Heart right ventricle (tissue), 16 donors: ENCODE results near the gene UQCR11. TPM values are rescaled to one million over a fixed set of nuclear protein-coding genes. Genes with fewer than 3 reads are reported as not detected.

ENCODE experiments used
- ATAC-seq, 8 donors: fragments of 200-7000 bp; cut with Tn5 transposase; one replicate each; pipeline ENCODE4 v1.9.1; 2020; ENCODE audit warnings: mild to moderate bottlenecking in 8 of 8, moderate library complexity in 8 of 8, moderate number of reproducible peaks in 1 of 8
- DNase-seq, 2 donors: peaks; one replicate each; pipeline ENCODE4 v3.0.0-alpha.2; 2020
- H3K27ac ChIP-seq, 10 donors: fragments of 200-600 bp; sonication (generic) in 2 of 10; one replicate each; pipeline versions ENCODE4 v1.5.0 to v1.8.0; 2020 to 2022; ENCODE audit warnings: mild to moderate bottlenecking in 3 of 10
- H3K27me3 ChIP-seq, 7 donors: fragments of 200-600 bp; one replicate each; pipeline ENCODE4 v1.8.0; 2021 to 2022; ENCODE audit warnings: mild to moderate bottlenecking in 2 of 7
- H3K36me3 ChIP-seq, 9 donors: fragments of 200-600 bp; sonication (generic) in 1 of 9; one replicate each; pipeline versions ENCODE4 v1.5.0 to v1.8.0; 2020 to 2022; ENCODE audit warnings: mild to moderate bottlenecking in 2 of 9
- H3K4me1 ChIP-seq, 9 donors: fragments of 200-600 bp; sonication (generic) in 1 of 9; one replicate each; pipeline versions ENCODE4 v1.5.0 to v1.8.0; 2020 to 2022; ENCODE audit warnings: mild to moderate bottlenecking in 4 of 9
- H3K4me3 ChIP-seq, 10 donors: fragments of 200-600 bp; sonication (generic) in 2 of 10; one replicate each; pipeline versions ENCODE4 v1.5.0 to v1.8.0; 2020 to 2022; ENCODE audit warnings: mild to moderate bottlenecking in 7 of 10, moderate library complexity in 2 of 10
- H3K9me3 ChIP-seq, 11 donors: fragments of 200-600 bp in 10 of 11; sonication (generic) in 2 of 11; one replicate each; pipeline versions ENCODE4 v1.5.0 to v1.8.0; 2013 to 2022; ENCODE audit warnings: mild to moderate bottlenecking in 2 of 11, control low read depth in 1 of 11, moderate library complexity in 1 of 11
- WGBS, 2 donors: extraction: QIAGEN DNeasy Blood & Tissue Kit; methylation state at CpG; one replicate each; pipeline ENCODE4 v1.1.7; 2013; ENCODE audit warnings: inconsistent platforms in 1 of 2; 5-methylcytosine and 5-hydroxymethylcytosine counted together
- intact Hi-C, 10 donors: fragments of 100-400 bp; cut with DNase I; formaldehyde crosslinking; loops; one replicate each; pipeline versions ENCODE4 v1.11.1 to v1.14.2; 2022
- polyA plus RNA-seq, 2 donors: library from polyadenylated mRNA; stranded (reverse); fragments of 200-250 nt; gene quantifications; one replicate each; pipeline ENCODE4 v1.2.3, GENCODE V29; 2013
- total RNA-seq, 10 donors: library from RNA; stranded (reverse); fragmentation: NEBNext Ultra II Directional in 3 of 10; extraction: Animal tissue kit (Norgen Biotek cat#: 25700) in 3 of 10; gene quantifications; one replicate each; pipeline versions ENCODE4 v1.2.1 to v1.2.4, GENCODE V29; 2021 to 2023
- TF ChIP-seq, protein P1 (sequence below), 9 donors: fragments of 200-600 bp; sonication (generic) in 2 of 9; IDR thresholded peaks; one replicate each; pipeline versions ENCODE4 v1.5.0 to v1.8.0; 2021 to 2022; ENCODE audit warnings: antibody characterized with exemption in 9 of 9, mild to moderate bottlenecking in 5 of 9, moderate library complexity in 1 of 9
- donor health status: Arrhythmogenic right ventricular cardiomyopathy.
- donor health status: ischemic (EF 13 %, LVEDD 7.1; RV severe dilation, severe dysfunction).
- donor health status: healthy with polysubstance abuse.
- donor health status: DM: no; HTN: yes; CAD: no.
- donor health status: DM: no; HTN: no; CAD: no.
- donor health status: ischemic (EF 25% LVEDD 6.9; RV normal size, moderate dysfunction).
- donor health status: ischemic (EF 25% LVEDD 5.7; RV mildly dilated, moderate dysfunction).
- donor health status: healthy.
- donor health status: DM: yes; HTN: yes; CAD: no.
- donor health status: Ischemic cardiomyopathy.
- donor health status: ischemic (EF 35%, LVEDD 5.7; RV mildly dilated, moderate dysfunction).
- donor health status: nonischemic (EF 11% LVEDD 7.7; RV severe dilation, severe dysfunction).
- donor health status: DM: yes; HTN: yes; CAD: no.
- donor health status: PGD.
- donor health status: ischemic (EF 29% LVEDD 5.4; RV normal size, mild dysfunction).
- donor health status: nonischemic (EF 23%, LVEDD 6.1; RV moderate dilation, normal function).

Gene UQCR11
- total and polyA plus RNA-seq, 12 donors = 141 to 1,132 (median 792) TPM

DNA sequence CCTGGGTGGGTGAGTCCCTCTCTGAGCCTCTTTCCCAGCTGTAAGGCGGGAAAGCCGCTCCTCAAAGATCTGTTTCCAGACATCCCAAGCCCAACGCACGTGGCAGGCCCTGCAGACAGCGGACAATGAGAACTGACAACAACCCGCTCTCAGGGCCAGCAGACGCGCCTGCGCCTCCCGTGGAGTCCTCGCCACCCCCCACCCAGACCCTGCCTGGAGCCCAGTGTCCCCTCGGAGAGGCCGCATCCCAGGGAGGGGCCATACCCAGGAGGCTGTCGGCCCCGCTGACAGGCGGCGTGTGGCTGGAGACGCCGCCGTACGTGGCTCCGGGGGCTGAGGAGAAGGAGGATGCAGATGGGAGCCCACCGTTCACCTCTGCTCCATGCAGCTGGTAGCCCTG is 16.3 kb upstream of the UQCR11 start:
- intact Hi-C loops = loop anchor here in 1 of 10 donors (5.0 kb wide), 1 partner anchor 146 kb away; no protein-coding TSS in a partner anchor
- H3K27ac ChIP-seq = no peak overlapping the region
- no peak for DNase-seq
- TF ChIP-seq, protein P1, sequence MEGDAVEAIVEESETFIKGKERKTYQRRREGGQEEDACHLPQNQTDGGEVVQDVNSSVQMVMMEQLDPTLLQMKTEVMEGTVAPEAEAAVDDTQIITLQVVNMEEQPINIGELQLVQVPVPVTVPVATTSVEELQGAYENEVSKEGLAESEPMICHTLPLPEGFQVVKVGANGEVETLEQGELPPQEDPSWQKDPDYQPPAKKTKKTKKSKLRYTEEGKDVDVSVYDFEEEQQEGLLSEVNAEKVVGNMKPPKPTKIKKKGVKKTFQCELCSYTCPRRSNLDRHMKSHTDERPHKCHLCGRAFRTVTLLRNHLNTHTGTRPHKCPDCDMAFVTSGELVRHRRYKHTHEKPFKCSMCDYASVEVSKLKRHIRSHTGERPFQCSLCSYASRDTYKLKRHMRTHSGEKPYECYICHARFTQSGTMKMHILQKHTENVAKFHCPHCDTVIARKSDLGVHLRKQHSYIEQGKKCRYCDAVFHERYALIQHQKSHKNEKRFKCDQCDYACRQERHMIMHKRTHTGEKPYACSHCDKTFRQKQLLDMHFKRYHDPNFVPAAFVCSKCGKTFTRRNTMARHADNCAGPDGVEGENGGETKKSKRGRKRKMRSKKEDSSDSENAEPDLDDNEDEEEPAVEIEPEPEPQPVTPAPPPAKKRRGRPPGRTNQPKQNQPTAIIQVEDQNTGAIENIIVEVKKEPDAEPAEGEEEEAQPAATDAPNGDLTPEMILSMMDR (IDR thresholded peaks at IDR 0.05) = no peak
- H3K4me3 ChIP-seq = no peak overlapping the region
- H3K36me3 ChIP-seq = peaks cover 0 to 94% (median 2%) of the 10 kb centered on the region in 9 donors
- peaks cover 0 to 24% (median 8%) of the 10 kb centered on the region in 9 donors for H3K4me1 ChIP-seq
- WGBS, 2 donors = 92 to 93% methylated on average over 23 of the region's 23 CpGs
- no peaks in the 10 kb centered on the region for H3K9me3 ChIP-seq
- no peaks in the 10 kb centered on the region for H3K27me3 ChIP-seq
- ATAC-seq = no peak

DNA sequence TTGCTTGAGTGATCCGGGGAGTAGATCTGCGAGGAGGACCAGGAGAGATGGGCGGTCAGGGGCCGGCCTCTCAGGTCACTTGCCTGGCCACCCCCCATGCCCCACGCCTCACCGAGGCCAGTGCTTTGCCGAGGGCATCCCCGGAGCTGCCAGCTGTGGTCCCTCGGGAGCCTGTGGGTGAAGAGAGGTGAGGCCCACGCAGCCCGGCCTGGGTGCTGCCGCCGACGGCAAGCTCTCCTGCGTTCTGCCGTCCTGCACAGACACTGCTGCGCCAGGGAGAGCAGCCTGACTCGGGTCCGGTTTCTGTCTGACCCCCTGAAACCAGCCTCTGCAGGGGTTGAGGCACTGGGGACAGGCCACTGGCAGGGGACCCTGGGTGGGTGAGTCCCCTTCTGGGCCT is 15.8 kb upstream of the UQCR11 start:
- H3K36me3 ChIP-seq = peaks cover 0 to 97% (median 0%) of the 10 kb centered on the region in 9 donors
- WGBS, 2 donors = 90% methylated on average over 19 of the region's 19 CpGs
- H3K4me1 ChIP-seq = peaks cover 0 to 25% (median 8%) of the 10 kb centered on the region in 9 donors
- H3K9me3 ChIP-seq = peaks cover 0 to 2% (median 0%) of the 10 kb centered on the region in 11 donors
- no peak overlapping the region for H3K27ac ChIP-seq
- no peak for ATAC-seq
- intact Hi-C loops = loop anchor here in 1 of 10 donors (5.0 kb wide), 1 partner anchor 146 kb away; no protein-coding TSS in a partner anchor
- no peak for DNase-seq
- TF ChIP-seq, protein P1 (IDR thresholded peaks at IDR 0.05) = no peak
- H3K27me3 ChIP-seq = no peaks in the 10 kb centered on the region
- H3K4me3 ChIP-seq = no peak overlapping the region

DNA sequence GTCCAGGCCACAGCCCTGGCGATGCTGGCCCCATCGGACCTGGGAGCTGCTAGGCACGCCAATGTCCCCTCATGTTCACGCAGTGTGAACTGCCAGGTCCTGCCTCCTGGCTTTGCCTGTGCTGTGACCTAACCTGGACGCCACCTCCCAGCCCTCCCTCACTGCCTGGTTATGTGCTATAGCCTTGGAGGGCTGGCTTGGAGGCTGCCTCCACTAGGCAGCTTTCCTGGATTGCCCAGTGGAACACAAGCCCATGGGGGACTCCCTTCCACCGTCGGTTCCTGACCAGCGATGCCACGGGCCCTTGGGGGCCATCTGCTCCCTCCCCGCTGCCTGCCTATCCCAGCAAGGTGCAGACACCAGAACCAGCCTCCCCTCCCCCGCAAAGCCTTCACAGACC is 15.2 kb upstream of the UQCR11 start:
- H3K36me3 ChIP-seq = peaks cover 0 to 97% (median 0%) of the 10 kb centered on the region in 9 donors
- DNase-seq = no peak
- WGBS, 2 donors = 89 to 91% methylated on average over 11 of the region's 11 CpGs

DNA sequence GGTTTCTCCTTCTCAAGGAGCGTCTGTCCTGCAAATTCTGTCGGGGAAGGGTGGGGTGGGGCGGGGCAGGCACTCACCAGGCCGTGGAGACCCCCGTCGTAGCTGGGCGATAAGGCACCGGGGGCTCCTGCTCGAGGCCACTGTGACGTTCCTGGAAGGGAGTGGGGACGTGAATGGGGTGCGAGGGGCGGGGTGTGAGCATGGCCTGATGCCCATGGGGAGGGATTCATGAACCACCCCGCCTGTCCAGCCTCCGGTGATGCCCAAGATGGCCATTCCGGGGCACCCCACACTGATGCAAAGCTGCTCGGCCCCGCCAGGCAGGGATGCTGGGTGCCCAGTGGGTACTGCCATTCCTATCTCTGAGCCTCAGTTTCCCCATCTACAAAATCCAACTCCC is 14.4 kb upstream of the UQCR11 start:
- TF ChIP-seq, protein P1 (IDR thresholded peaks at IDR 0.05) = no peak
- Histone ChIP-seq H3K4me3 (no peak overlapping the region), H3K27ac (no peak overlapping the region), H3K9me3 (peaks cover 0 to 6% (median 0%) of the 10 kb centered on the region in 11 donors), H3K27me3 (no peaks in the 10 kb centered on the region), H3K36me3 (peaks cover 0 to 97% (median 6%) of the 10 kb centered on the region in 9 donors), H3K4me1 (peaks cover 0 to 25% (median 8%) of the 10 kb centered on the region in 9 donors)
- 91 to 92% methylated on average over 18 of the region's 18 CpGs for WGBS, 2 donors
- ATAC-seq (no peak), DNase-seq (no peak)
- intact Hi-C loops = loop anchor here in 2 of 10 donors (5.0 kb wide), 2 partner anchors 43 to 148 kb away; no protein-coding TSS in a partner anchor

More for the DNA sequence above, 15.2 kb upstream of the UQCR11 start:
- ATAC-seq = no peak
- intact Hi-C loops = loop anchor here in 1 of 10 donors (5.0 kb wide), 1 partner anchor 147 kb away; no protein-coding TSS in a partner anchor
- no peak overlapping the region for H3K4me3 ChIP-seq
- TF ChIP-seq, protein P1 (IDR thresholded peaks at IDR 0.05) = no peak
- H3K4me1 ChIP-seq = peaks cover 0 to 25% (median 8%) of the 10 kb centered on the region in 9 donors
- no peaks in the 10 kb centered on the region for H3K27me3 ChIP-seq
- H3K9me3 ChIP-seq = peaks cover 0 to 6% (median 0%) of the 10 kb centered on the region in 11 donors
- H3K27ac ChIP-seq = no peak overlapping the region
